IMR-90 (cell line): Measurements from ENCODE around the gene SHB.

ENCODE experiments used
- BHLHE40 ChIP-seq: fragments of 150-350 bp; IDR thresholded peaks from 2 replicates; pipeline ENCODE4 v1.6.1; 2016; ENCODE audit warnings: mild to moderate bottlenecking, low read depth, low read length
- FOS ChIP-seq: fragments of 150-350 bp; IDR thresholded peaks from 2 replicates; pipeline ENCODE4 v1.6.1; 2016; ENCODE audit warnings: low read depth, low read length
- NFE2L2 ChIP-seq: fragments of 150-350 bp; IDR thresholded peaks from 2 replicates; pipeline ENCODE4 v1.6.1; 2016; ENCODE audit warnings: low read depth, mild to moderate bottlenecking, low read length
- POLR2A ChIP-seq: IDR thresholded peaks from 2 replicates; pipeline ENCODE4 v1.6.1; 2012; ENCODE audit warnings: mild to moderate bottlenecking, low read depth, low read length
- RAD21 ChIP-seq: IDR thresholded peaks from 2 replicates; pipeline ENCODE4 v1.6.1; 2012; ENCODE audit warnings: low read length, improper control_type of control experiment
- TF ChIP-seq, protein P1 (sequence below): conservative IDR thresholded peaks from 2 replicates; pipeline ENCODE4 v1.5.1; 2012; ENCODE audit warnings: mild to moderate bottlenecking, low read depth, low read length, improper control_type of control experiment

DNA sequence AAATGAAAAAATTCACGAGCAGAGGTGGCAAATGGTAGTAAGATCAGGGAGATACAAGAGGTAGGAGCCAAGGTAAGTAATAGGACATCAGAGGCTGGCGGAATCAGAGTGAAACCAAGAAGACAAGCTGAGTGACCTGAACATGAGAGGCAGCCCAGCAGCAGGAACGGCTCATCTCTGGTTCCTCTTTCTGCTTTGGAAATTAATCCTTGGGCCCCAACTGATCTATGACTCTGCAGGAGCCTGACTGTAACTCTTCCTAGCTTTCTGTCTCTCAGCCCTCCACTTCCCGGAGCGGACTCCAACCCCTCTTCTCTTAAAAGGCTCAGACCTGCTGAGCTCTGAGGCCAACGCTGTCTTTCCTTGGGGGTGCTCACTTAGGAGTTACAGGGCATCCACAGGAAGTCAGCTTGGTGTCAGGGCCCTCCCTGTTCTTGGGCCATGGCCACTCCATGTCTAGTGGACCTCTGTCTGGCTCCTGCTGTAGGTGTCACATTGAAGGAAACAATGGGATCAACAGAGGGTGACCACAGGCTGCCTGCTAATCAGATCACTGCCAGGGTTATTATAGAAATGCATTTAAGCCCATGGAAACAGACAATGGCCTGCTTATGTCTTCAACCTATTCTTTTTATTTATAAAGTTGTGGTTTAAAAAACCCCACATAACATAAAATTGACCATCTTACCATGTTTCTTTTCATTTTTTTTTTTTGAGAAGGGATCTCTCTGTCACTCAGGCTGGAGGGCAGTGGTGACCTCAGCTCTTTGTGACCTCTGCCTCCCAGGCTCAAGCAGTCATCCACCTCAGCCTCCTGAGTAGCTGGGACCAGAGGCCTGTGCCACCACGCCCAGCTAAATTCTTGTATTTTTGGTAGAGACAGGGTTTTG, 22.5 kb upstream of the SHB start:
- TF ChIP-seq, protein P1, sequence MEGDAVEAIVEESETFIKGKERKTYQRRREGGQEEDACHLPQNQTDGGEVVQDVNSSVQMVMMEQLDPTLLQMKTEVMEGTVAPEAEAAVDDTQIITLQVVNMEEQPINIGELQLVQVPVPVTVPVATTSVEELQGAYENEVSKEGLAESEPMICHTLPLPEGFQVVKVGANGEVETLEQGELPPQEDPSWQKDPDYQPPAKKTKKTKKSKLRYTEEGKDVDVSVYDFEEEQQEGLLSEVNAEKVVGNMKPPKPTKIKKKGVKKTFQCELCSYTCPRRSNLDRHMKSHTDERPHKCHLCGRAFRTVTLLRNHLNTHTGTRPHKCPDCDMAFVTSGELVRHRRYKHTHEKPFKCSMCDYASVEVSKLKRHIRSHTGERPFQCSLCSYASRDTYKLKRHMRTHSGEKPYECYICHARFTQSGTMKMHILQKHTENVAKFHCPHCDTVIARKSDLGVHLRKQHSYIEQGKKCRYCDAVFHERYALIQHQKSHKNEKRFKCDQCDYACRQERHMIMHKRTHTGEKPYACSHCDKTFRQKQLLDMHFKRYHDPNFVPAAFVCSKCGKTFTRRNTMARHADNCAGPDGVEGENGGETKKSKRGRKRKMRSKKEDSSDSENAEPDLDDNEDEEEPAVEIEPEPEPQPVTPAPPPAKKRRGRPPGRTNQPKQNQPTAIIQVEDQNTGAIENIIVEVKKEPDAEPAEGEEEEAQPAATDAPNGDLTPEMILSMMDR, result no peak
- no peak for TF ChIP-seq BHLHE40
- no peak for TF ChIP-seq POLR2A
- no peak for TF ChIP-seq FOS
- TF ChIP-seq NFE2L2, result no peak
- no peak for TF ChIP-seq RAD21
